KMS-11 (cell line): ENCODE measurements around the gene LRRC40.

ENCODE experiments used
- H2AFZ ChIP-seq: fragments of 200-600 bp; sonication (generic); 2 replicates; pipeline ENCODE4 v1.6.1; 2016; ENCODE audit warnings: antibody characterized with exemption, mixed run types, low read depth
- H3K27ac ChIP-seq: fragments of 200-600 bp; sonication (generic); 2 replicates; pipeline ENCODE4 v1.6.1; 2016; ENCODE audit warnings: mild to moderate bottlenecking, mixed run types
- H3K27me3 ChIP-seq: fragments of 200-600 bp; sonication (generic); 2 replicates; pipeline ENCODE4 v1.6.1; 2017; ENCODE audit warnings: mild to moderate bottlenecking, low read depth, mixed run types, moderate library complexity; ENCODE audit not compliant: insufficient read depth
- H3K36me3 ChIP-seq: fragments of 200-600 bp; sonication (generic); 2 replicates; pipeline ENCODE4 v1.6.1; 2017; ENCODE audit warnings: mild to moderate bottlenecking, mixed run types; ENCODE audit not compliant: insufficient read depth
- H3K4me1 ChIP-seq: fragments of 200-600 bp; sonication (generic); 2 replicates; pipeline ENCODE4 v1.6.1; 2016; ENCODE audit warnings: mild to moderate bottlenecking, low read depth, mixed run types; ENCODE audit not compliant: poor library complexity, severe bottlenecking
- H3K4me2 ChIP-seq: fragments of 200-600 bp; sonication (generic); 2 replicates; pipeline ENCODE4 v1.7.0; 2016; ENCODE audit warnings: mild to moderate bottlenecking, mixed run types
- H3K4me3 ChIP-seq: fragments of 200-600 bp; sonication (generic); IDR thresholded peaks from 2 replicates; pipeline ENCODE4 v1.6.1; 2017; ENCODE audit warnings: low read depth, low read length, mixed read lengths; ENCODE audit not compliant: insufficient read depth
- H3K79me2 ChIP-seq: fragments of 200-600 bp; sonication (generic); 2 replicates; pipeline ENCODE4 v1.6.1; 2016; ENCODE audit warnings: low read depth, mixed run types; ENCODE audit not compliant: insufficient read depth
- H3K9ac ChIP-seq: fragments of 200-600 bp; sonication (generic); 2 replicates; pipeline ENCODE4 v1.6.1; 2016; ENCODE audit warnings: mild to moderate bottlenecking, mixed run types
- H4K20me1 ChIP-seq: fragments of 200-600 bp; sonication (generic); 2 replicates; pipeline ENCODE4 v1.6.1; 2016; ENCODE audit warnings: mild to moderate bottlenecking, mixed run types; ENCODE audit not compliant: insufficient read depth
- CTCF ChIP-seq: fragments of 200-600 bp; sonication (generic); conservative IDR thresholded peaks from 2 replicates; pipeline ENCODE4 v1.6.1; 2017; ENCODE audit warnings: low read depth, mild to moderate bottlenecking, antibody characterized with exemption, low read length, moderate library complexity, mixed read lengths

LRRC40 gene

GRCh38 chr1:70204139-70204538 lies 1.2 kb downstream of the LRRC40 start:
- H3K4me3 ChIP-seq, result peak overlapping the region; percentile 16
- H3K27me3 ChIP-seq, result no peaks in the 10 kb centered on the region
- peaks cover 29% of the 10 kb centered on the region for H3K4me1 ChIP-seq
- peaks cover 81% of the 10 kb centered on the region for H3K79me2 ChIP-seq
- no peak overlapping the region for H2AFZ ChIP-seq
- H3K4me2 ChIP-seq, result peak overlapping the region; percentile 70
- no peak overlapping the region for H3K27ac ChIP-seq
- H3K36me3 ChIP-seq, result no peaks in the 10 kb centered on the region
- H4K20me1 ChIP-seq, result no peaks in the 10 kb centered on the region
- H3K9ac ChIP-seq, result no peak overlapping the region
- TF ChIP-seq CTCF, result no peak

GRCh38 chr1:70202173-70202758 lies 3.1 kb downstream of the LRRC40 start:
- Histone ChIP-seq H3K79me2 (peaks cover 67% of the 10 kb centered on the region), H3K27ac (no peak overlapping the region), H3K4me3 (no peak overlapping the region), H3K27me3 (no peaks in the 10 kb centered on the region), H4K20me1 (no peaks in the 10 kb centered on the region), H3K36me3 (no peaks in the 10 kb centered on the region), H3K4me2 (no peak overlapping the region), H2AFZ (no peak overlapping the region), H3K9ac (no peak overlapping the region), H3K4me1 (peaks cover 15% of the 10 kb centered on the region)
- TF ChIP-seq CTCF, result no peak

- no peak overlapping the region for H3K9ac ChIP-seq
- no peak overlapping the region for H3K4me3 ChIP-seq
- no peak overlapping the region for H2AFZ ChIP-seq
- peaks cover 49% of the 10 kb centered on the region for H3K79me2 ChIP-seq
- H3K27ac ChIP-seq, result no peak overlapping the region
- H3K27me3 ChIP-seq, result no peaks in the 10 kb centered on the region
- H3K4me1 ChIP-seq, result peaks cover 11% of the 10 kb centered on the region
- H3K4me2 ChIP-seq, result no peak overlapping the region
- no peak for TF ChIP-seq CTCF
- no peaks in the 10 kb centered on the region for H3K36me3 ChIP-seq
- H4K20me1 ChIP-seq, result no peaks in the 10 kb centered on the region
These were observed 5.3 kb downstream of the LRRC40 start for GRCh38 chr1:70200065-70200464.

- Histone ChIP-seq H3K27me3 (no peaks in the 10 kb centered on the region), H3K4me2 (no peak overlapping the region), H3K79me2 (peaks cover 18% of the 10 kb centered on the region; the same call in 1 of the 2 replicates), H4K20me1 (no peaks in the 10 kb centered on the region), H2AFZ (no peak overlapping the region), H3K4me1 (no peaks in the 10 kb centered on the region), H3K36me3 (no peaks in the 10 kb centered on the region), H3K27ac (no peak overlapping the region), H3K9ac (no peak overlapping the region), H3K4me3 (no peak overlapping the region)
- TF ChIP-seq CTCF, result no peak
These were observed 9.0 kb downstream of the LRRC40 start for GRCh38 chr1:70196333-70196732.
